ENCODE results near the gene SP9. TPM values are rescaled to one million over a fixed set of nuclear protein-coding genes. Genes with fewer than 3 reads are reported as not detected.
A peak's percentile ranks its signal among the peaks of the same experiment; 100 is the strongest.

Gene SP9
- total and polyA plus RNA-seq, 12 donors: 0.09 TPM; not detected in 11

- Histone ChIP-seq H3K36me3 (peaks cover 0 to 13% (median 0%) of the 10 kb centered on the region in 9 donors), H3K27ac (no peak overlapping the region), H3K27me3 (peaks cover 73 to 100% (median 100%) of the 10 kb centered on the region in 7 donors), H3K4me3 (no peak overlapping the region), H3K9me3 (no peaks in the 10 kb centered on the region), H3K4me1 (peaks cover 11 to 69% (median 54%) of the 10 kb centered on the region in 9 donors)
- intact Hi-C loops (cut with DNase I): loop anchor here in 2 of 10 donors (10.0 kb wide), 2 partner anchors 87 to 757 kb away; partner anchors contain the start of gene OLA1 (in 1 of the 2)
- TF ChIP-seq CTCF (IDR thresholded peaks at IDR 0.05): no peak
- ATAC-seq: no peak
- WGBS, 2 donors: 10 to 16% methylated on average over 11 of the region's 11 CpGs
- DNase-seq: no peak
Observed at GRCh38 chr2:174331595-174332216, 3.0 kb upstream of the SP9 start.

- Histone ChIP-seq H3K4me1 (peaks cover 9 to 69% (median 52%) of the 10 kb centered on the region in 9 donors), H3K9me3 (no peaks in the 10 kb centered on the region), H3K4me3 (no peak overlapping the region), H3K27me3 (peaks cover 72 to 100% (median 100%) of the 10 kb centered on the region in 7 donors), H3K27ac (no peak overlapping the region), H3K36me3 (peaks cover 0 to 17% (median 0%) of the 10 kb centered on the region in 9 donors)
- no peak for ATAC-seq
- WGBS, 2 donors: 5 to 9% methylated on average over 31 of the region's 31 CpGs
- DNase-seq: no peak
- no peak for TF ChIP-seq CTCF (IDR thresholded peaks at IDR 0.05)
- intact Hi-C loops (cut with DNase I): loop anchor here in 2 of 10 donors (10.0 kb wide), 2 partner anchors 88 to 758 kb away; partner anchors contain the start of gene OLA1 (in 1 of the 2)
Observed at GRCh38 chr2:174332217-174332963, 2.4 kb upstream of the SP9 start.

GRCh38 chr2:174333017-174333371, 1.8 kb upstream of the SP9 start:
- H3K27me3 ChIP-seq: peaks cover 66 to 100% (median 100%) of the 10 kb centered on the region in 7 donors
- intact Hi-C loops (cut with DNase I): loop anchor here in 2 of 10 donors (10.0 kb wide), 2 partner anchors 88 to 758 kb away; partner anchors contain the start of gene OLA1 (in 1 of the 2)

More at GRCh38 chr2:174333017-174333371, 1.8 kb upstream of the SP9 start:
- peaks cover 0 to 17% (median 0%) of the 10 kb centered on the region in 9 donors for H3K36me3 ChIP-seq
- H3K4me3 ChIP-seq: peak overlapping the region in 1 of 10 donors; percentile 22
- no peak for ATAC-seq
- no peak for TF ChIP-seq CTCF (IDR thresholded peaks at IDR 0.05)
- no peaks in the 10 kb centered on the region for H3K9me3 ChIP-seq
- 9 to 18% methylated on average over 15 of the region's 15 CpGs for WGBS, 2 donors
- peaks cover 8 to 69% (median 51%) of the 10 kb centered on the region in 9 donors for H3K4me1 ChIP-seq
- no peak for DNase-seq
- no peak overlapping the region for H3K27ac ChIP-seq

Data from heart right ventricle (tissue), 16 donors.